Liver (tissue), 9 donors: ENCODE data around the gene ETV3L. TPM values are rescaled to one million over a fixed set of nuclear protein-coding genes. Genes with fewer than 3 reads are reported as not detected.

ENCODE experiments used
- DNase-seq: peaks from one replicate; pipeline ENCODE4 v3.0.0-alpha.2; 2017; ENCODE audit warnings: low spot score
- H3K27ac ChIP-seq, 2 donors: one replicate each; pipeline ENCODE4 v1.7.0; 2013; ENCODE audit warnings: inconsistent platforms in 2 of 2, low read length in 2 of 2, control low read depth in 1 of 2, low read depth in 1 of 2, mild to moderate bottlenecking in 1 of 2
- H3K27me3 ChIP-seq, 4 donors: one replicate each; pipeline versions ENCODE4 v1.6.1 to v1.7.0; 2013; ENCODE audit warnings: low read length in 3 of 4, inconsistent platforms in 1 of 4, mild to moderate bottlenecking in 1 of 4, moderate library complexity in 1 of 4; ENCODE audit not compliant: control insufficient read depth in 4 of 4, insufficient read depth in 4 of 4
- H3K36me3 ChIP-seq, 4 donors: one replicate each; pipeline versions ENCODE4 v1.6.1 to v1.7.0; 2013; ENCODE audit warnings: low read length in 3 of 4, mild to moderate bottlenecking in 3 of 4, low read depth in 1 of 4, moderate library complexity in 1 of 4; ENCODE audit not compliant: control insufficient read depth in 4 of 4, insufficient read depth in 3 of 4
- H3K4me1 ChIP-seq, 4 donors: one replicate each; pipeline versions ENCODE4 v1.6.1 to v1.7.0; 2013; ENCODE audit warnings: low read length in 3 of 4, mild to moderate bottlenecking in 3 of 4, moderate library complexity in 1 of 4; ENCODE audit not compliant: control insufficient read depth in 4 of 4, insufficient read depth in 4 of 4
- H3K4me3 ChIP-seq, 3 donors: one replicate each; pipeline versions ENCODE4 v1.6.1 to v1.7.0; 2013; ENCODE audit warnings: low read length in 3 of 3, control low read depth in 1 of 3, low read depth in 1 of 3, mild to moderate bottlenecking in 1 of 3
- H3K9ac ChIP-seq, 2 donors: one replicate each; pipeline ENCODE4 v1.7.0; 2013; ENCODE audit warnings: low read length in 2 of 2, mild to moderate bottlenecking in 2 of 2, moderate library complexity in 2 of 2, control low read depth in 1 of 2, low read depth in 1 of 2
- H3K9me3 ChIP-seq, 4 donors: one replicate each; pipeline versions ENCODE4 v1.6.1 to v1.7.0; 2013; ENCODE audit warnings: low read length in 3 of 4; ENCODE audit not compliant: control insufficient read depth in 4 of 4
- ATF3 ChIP-seq: IDR thresholded peaks from 2 replicates; pipeline ENCODE4 v1.6.1; 2016; ENCODE audit warnings: antibody characterized with exemption
- CTCF ChIP-seq: fragments of 150-350 bp; IDR thresholded peaks from 2 replicates; pipeline ENCODE4 v1.5.1; 2017; ENCODE audit warnings: improper control_type of control experiment, low read depth, low read length; ENCODE audit not compliant: missing input control
- EGR1 ChIP-seq, 2 donors: IDR thresholded peaks; 2 replicates each; pipeline ENCODE4 v1.6.1; 2016 to 2018; ENCODE audit warnings: antibody characterized with exemption in 2 of 2, low read depth in 2 of 2
- FOXA1 ChIP-seq: IDR thresholded peaks from 2 replicates; pipeline ENCODE4 v1.6.1; 2016; ENCODE audit warnings: antibody characterized with exemption
- FOXA2 ChIP-seq: IDR thresholded peaks from 2 replicates; pipeline ENCODE4 v1.6.1; 2016; ENCODE audit warnings: antibody characterized with exemption
- GABPA ChIP-seq, 2 donors: IDR thresholded peaks in 1 of 2; conservative IDR thresholded peaks in 1 of 2; 2 replicates each; pipeline ENCODE4 v1.6.1; 2016; ENCODE audit warnings: antibody characterized with exemption in 2 of 2, mild to moderate bottlenecking in 1 of 2, moderate library complexity in 1 of 2
- HNF4A ChIP-seq, 2 donors: conservative IDR thresholded peaks; 2 replicates each; pipeline ENCODE4 v1.6.1; 2016; ENCODE audit warnings: antibody characterized with exemption in 2 of 2, mild to moderate bottlenecking in 2 of 2
- HNF4G ChIP-seq: IDR thresholded peaks from 2 replicates; pipeline ENCODE4 v1.6.1; 2016; ENCODE audit warnings: antibody characterized with exemption
- JUND ChIP-seq, 2 donors: IDR thresholded peaks; 2 replicates each; pipeline ENCODE4 v1.6.1; 2016; ENCODE audit warnings: antibody characterized with exemption in 2 of 2
- MAX ChIP-seq: IDR thresholded peaks from 2 replicates; pipeline ENCODE4 v1.6.1; 2016; ENCODE audit warnings: antibody characterized with exemption
- NR2F2 ChIP-seq: IDR thresholded peaks from 2 replicates; pipeline ENCODE4 v1.6.1; 2016; ENCODE audit warnings: antibody characterized with exemption
- REST ChIP-seq: IDR thresholded peaks from 2 replicates; pipeline ENCODE4 v1.6.1; 2016; ENCODE audit warnings: antibody characterized with exemption, mild to moderate bottlenecking
- RXRA ChIP-seq, 2 donors: IDR thresholded peaks; 2 replicates each; pipeline ENCODE4 v1.6.1; 2017 to 2018; ENCODE audit warnings: antibody characterized with exemption in 2 of 2, mild to moderate bottlenecking in 1 of 2
- TAF1 ChIP-seq: conservative IDR thresholded peaks from 2 replicates; pipeline ENCODE4 v1.6.1; 2016; ENCODE audit warnings: antibody characterized with exemption, mild to moderate bottlenecking
- YY1 ChIP-seq: IDR thresholded peaks from 2 replicates; pipeline ENCODE4 v1.6.1; 2016; ENCODE audit warnings: antibody characterized with exemption, mild to moderate bottlenecking
- ZBTB33 ChIP-seq: IDR thresholded peaks from 2 replicates; pipeline ENCODE4 v1.6.1; 2016; ENCODE audit warnings: antibody characterized with exemption
- WGBS: extraction: QIAGEN DNeasy Blood & Tissue Kit; methylation state at CpG from one replicate; pipeline ENCODE4 v1.1.7; 2013; 5-methylcytosine and 5-hydroxymethylcytosine counted together
- polyA plus RNA-seq, 2 donors: library from polyadenylated mRNA; stranded (reverse) in 1 of 2; unstranded in 1 of 2; fragments of 200-250 nt in 1 of 2; fragments of >200 nt in 1 of 2; fragmentation: Nextera tagmentation in 1 of 2; extraction: Ambion mirVana in 1 of 2; gene quantifications; one replicate each; pipeline versions ENCODE4 v1.2.1 to v1.2.3, GENCODE V29; 2013 to 2015
- total RNA-seq, 2 donors: library from RNA; depleted of rRNA; stranded (reverse); fragments of >200 nt; gene quantifications; one replicate each; pipeline ENCODE4 v1.2.3, GENCODE V29; 2014
- donor health status: healthy.
- donor health status: healthy.
- donor health status: healthy.
- donor health status: healthy.
- donor health status: healthy.

Gene ETV3L
- total and polyA plus RNA-seq, 4 donors: not detected

- Histone ChIP-seq H3K9me3 (no peaks in the 10 kb centered on the region), H3K27ac (no peak overlapping the region), H3K27me3 (no peaks in the 10 kb centered on the region), H3K9ac (no peak overlapping the region), H3K36me3 (no peaks in the 10 kb centered on the region), H3K4me3 (no peak overlapping the region), H3K4me1 (peaks cover 0 to 5% (median 1%) of the 10 kb centered on the region in 4 donors)
- TF ChIP-seq NR2F2 (no peak), FOXA1 (no peak), TAF1 (no peak), GABPA (IDR thresholded peaks at IDR 0.05 in 1 of 2, conservative IDR thresholded peaks at IDR 0.05 in 1 of 2) (no peak)
- DNase-seq: no peak
- WGBS: 63% methylated on average over 3 of the region's 3 CpGs
These were observed 15.8 kb upstream of the ETV3L start for GRCh38 chr1:157115429-157115838.

- H3K27me3 ChIP-seq: no peaks in the 10 kb centered on the region
- H3K9ac ChIP-seq: no peak overlapping the region
- no peak for TF ChIP-seq ZBTB33
- TF ChIP-seq NR2F2: no peak
- TF ChIP-seq HNF4G: no peak
- no peak for TF ChIP-seq RXRA (IDR thresholded peaks at IDR 0.05)
- TF ChIP-seq FOXA1: no peak
- no peak for TF ChIP-seq JUND (IDR thresholded peaks at IDR 0.05)
- WGBS: 91% methylated on average over 18 of the region's 18 CpGs
- H3K4me3 ChIP-seq: no peak overlapping the region
- H3K9me3 ChIP-seq: no peaks in the 10 kb centered on the region
- no peak overlapping the region for H3K27ac ChIP-seq
- peaks cover 0 to 5% (median 1%) of the 10 kb centered on the region in 4 donors for H3K4me1 ChIP-seq
- no peak for DNase-seq
- no peaks in the 10 kb centered on the region for H3K36me3 ChIP-seq
These were observed 14.8 kb upstream of the ETV3L start for GRCh38 chr1:157114183-157115121.

- peaks cover 0 to 2% (median 2%) of the 10 kb centered on the region in 4 donors for H3K27me3 ChIP-seq
- 89% methylated on average over 3 of the region's 3 CpGs for WGBS
- H3K9me3 ChIP-seq: no peaks in the 10 kb centered on the region
- no peak overlapping the region for H3K27ac ChIP-seq
- H3K4me1 ChIP-seq: peaks cover 0 to 5% (median 1%) of the 10 kb centered on the region in 4 donors
- no peak overlapping the region for H3K9ac ChIP-seq
- H3K4me3 ChIP-seq: no peak overlapping the region
- H3K36me3 ChIP-seq: no peaks in the 10 kb centered on the region
- no peak for DNase-seq
- no peak for TF ChIP-seq MAX
- no peak for TF ChIP-seq EGR1 (IDR thresholded peaks at IDR 0.05; ENCODE audit: low read depth in 2 of 2)
- no peak for TF ChIP-seq FOXA1
- no peak for TF ChIP-seq CTCF
- TF ChIP-seq RXRA (IDR thresholded peaks at IDR 0.05): no peak
- TF ChIP-seq TAF1: no peak
- TF ChIP-seq GABPA (IDR thresholded peaks at IDR 0.05 in 1 of 2, conservative IDR thresholded peaks at IDR 0.05 in 1 of 2): no peak
- TF ChIP-seq NR2F2: no peak
- no peak for TF ChIP-seq FOXA2
- no peak for TF ChIP-seq ATF3
- TF ChIP-seq YY1: no peak
- no peak for TF ChIP-seq HNF4A (conservative IDR thresholded peaks at IDR 0.05)
- TF ChIP-seq ZBTB33: no peak
- TF ChIP-seq REST: no peak
- TF ChIP-seq JUND (IDR thresholded peaks at IDR 0.05): no peak
These were observed 14.0 kb upstream of the ETV3L start for GRCh38 chr1:157113631-157114030.
